Measurements from ENCODE around the gene AGPAT3. TPM values are rescaled to one million over a fixed set of nuclear protein-coding genes. Genes with fewer than 3 reads are reported as not detected.

The AGPAT3 gene
- total and polyA plus RNA-seq, 2 experiments from 2014 or later: 41.0 to 51.2 TPM

DNA sequence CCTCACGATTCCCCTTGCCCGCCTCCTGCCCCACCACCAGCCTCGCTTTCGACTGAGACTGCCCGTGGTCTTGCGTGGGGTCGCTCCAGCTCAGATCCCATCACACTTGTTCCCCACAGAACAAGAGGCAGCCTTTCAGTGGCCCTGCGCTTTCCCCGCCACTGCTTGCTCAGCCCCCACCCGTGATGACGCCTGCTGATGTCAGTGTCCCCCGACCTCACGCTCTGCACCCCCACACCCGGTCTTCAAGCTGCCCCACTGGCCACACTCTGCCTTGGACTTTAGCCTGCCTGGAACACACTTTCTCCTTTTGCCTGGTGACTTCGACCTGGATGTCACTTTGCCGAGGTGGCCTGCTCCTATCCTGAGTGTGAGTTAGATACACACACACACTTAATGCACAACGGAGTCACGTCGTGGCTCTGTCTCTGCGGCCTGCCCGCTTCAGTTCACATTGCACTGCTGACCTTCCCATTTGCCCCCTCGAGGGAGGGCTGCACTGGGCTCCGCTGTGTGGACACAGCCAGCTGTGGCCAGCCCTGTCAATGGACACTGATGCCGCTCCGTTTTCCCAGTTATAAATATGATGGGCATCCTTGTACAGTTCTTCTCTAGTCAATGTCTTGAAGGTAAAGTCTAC lies 13.0 kb downstream of the AGPAT3 start:
- no peaks in the 10 kb centered on the region for H3K9me3 ChIP-seq (ENCODE audit: low read depth)
- H3K4me1 ChIP-seq (ENCODE audit: insufficient read depth): peaks cover 4% of the 10 kb centered on the region
- H4K20me1 ChIP-seq (ENCODE audit: insufficient read depth, poor library complexity, severe bottlenecking): peaks cover 42% of the 10 kb centered on the region
- H3K9me2 ChIP-seq (replicated peaks; ENCODE audit: insufficient read depth): no peaks in the 10 kb centered on the region
- H3K27ac ChIP-seq: no peak overlapping the region
- H3K36me3 ChIP-seq (replicated peaks; ENCODE audit: insufficient read depth, low read depth): no peaks in the 10 kb centered on the region
- no peak overlapping the region for H2AFZ ChIP-seq
- TF ChIP-seq EZH2phosphoT487 (IDR thresholded peaks at IDR 0.05; ENCODE audit: low read depth, severe bottlenecking, unreplicated experiment) (no peak), CTCF (IDR thresholded peaks at IDR 0.05; ENCODE audit: poor library complexity) (no peak), EZH2 (IDR thresholded peaks at IDR 0.05; ENCODE audit: borderline replicate concordance) (no peak)
- H3K4me2 ChIP-seq: no peak overlapping the region
- H3K79me2 ChIP-seq: peaks cover 98% of the 10 kb centered on the region
- WGBS (ENCODE audit: low lambda C conversion rate, missing lambda C conversion rate): 97% methylated on average over 23 of the region's 25 CpGs
- no peaks in the 10 kb centered on the region for H3K27me3 ChIP-seq
- H3K4me3 ChIP-seq: no peak overlapping the region
- DNase-seq (ENCODE audit: low spot score): no peak

DNA sequence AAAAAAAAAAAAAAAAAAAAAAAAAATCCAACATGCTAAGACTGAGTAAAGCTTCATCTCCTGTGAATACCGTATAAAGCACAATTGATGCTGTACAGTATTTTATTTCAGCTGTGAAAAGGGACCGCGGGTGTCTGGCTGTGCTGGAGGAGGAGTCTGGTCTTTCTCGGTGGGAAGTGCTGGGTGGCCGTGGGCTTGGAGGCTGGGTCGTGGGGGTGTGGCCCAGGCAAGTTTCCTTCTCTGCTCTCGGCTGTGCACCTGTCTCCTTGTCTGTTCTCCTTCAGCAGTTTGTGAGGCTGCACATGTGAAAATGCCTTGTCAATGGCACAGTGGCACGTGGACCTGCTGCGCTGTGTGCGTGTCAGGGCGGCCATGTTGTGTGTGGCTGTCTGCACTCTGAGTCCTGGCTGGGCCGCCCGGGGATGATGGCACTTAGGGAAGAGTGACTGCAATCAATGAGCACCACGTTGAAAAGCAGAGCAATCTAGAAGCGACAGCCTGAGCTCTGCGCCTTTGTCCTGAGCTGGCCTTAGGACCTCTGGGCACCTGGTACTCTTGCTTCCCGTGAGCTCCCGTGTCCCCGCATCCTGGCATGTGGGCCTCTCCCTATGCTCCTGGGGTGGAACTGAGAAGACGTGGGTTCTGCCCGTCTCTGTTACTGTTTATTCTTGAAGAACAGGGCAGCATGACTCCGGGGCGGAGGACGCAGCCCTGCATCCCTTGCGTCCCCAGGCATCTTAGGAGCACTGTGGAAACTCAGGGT lies 14.5 kb downstream of the AGPAT3 start:
- WGBS (ENCODE audit: low lambda C conversion rate, missing lambda C conversion rate): 92% methylated on average over 25 of the region's 25 CpGs
- H3K9me2 ChIP-seq (replicated peaks; ENCODE audit: insufficient read depth): no peaks in the 10 kb centered on the region
- H4K20me1 ChIP-seq (ENCODE audit: insufficient read depth, poor library complexity, severe bottlenecking): peaks cover 52% of the 10 kb centered on the region
- H3K79me2 ChIP-seq: peaks cover 92% of the 10 kb centered on the region
- H3K4me3 ChIP-seq: no peak overlapping the region
- H3K4me1 ChIP-seq (ENCODE audit: insufficient read depth): peaks cover 13% of the 10 kb centered on the region
- no peaks in the 10 kb centered on the region for H3K36me3 ChIP-seq (replicated peaks; ENCODE audit: insufficient read depth, low read depth)
- no peak for TF ChIP-seq EZH2phosphoT487 (IDR thresholded peaks at IDR 0.05; ENCODE audit: low read depth, severe bottlenecking, unreplicated experiment)
- TF ChIP-seq EZH2 (IDR thresholded peaks at IDR 0.05; ENCODE audit: borderline replicate concordance): no peak
- TF ChIP-seq CTCF (IDR thresholded peaks at IDR 0.05; ENCODE audit: poor library complexity): no peak
- no peak overlapping the region for H2AFZ ChIP-seq
- H3K27ac ChIP-seq: no peak overlapping the region
- no peak for DNase-seq (ENCODE audit: low spot score)
- no peaks in the 10 kb centered on the region for H3K27me3 ChIP-seq
- no peak overlapping the region for H3K4me2 ChIP-seq
- no peaks in the 10 kb centered on the region for H3K9me3 ChIP-seq (ENCODE audit: low read depth)

GRCh38 chr21:43880111-43880985 lies 15.3 kb downstream of the AGPAT3 start:
- Histone ChIP-seq H3K27me3 (no peaks in the 10 kb centered on the region), H3K9me2 (replicated peaks; ENCODE audit: insufficient read depth) (no peaks in the 10 kb centered on the region), H3K79me2 (peaks cover 92% of the 10 kb centered on the region), H3K4me3 (no peak overlapping the region), H3K9me3 (ENCODE audit: low read depth) (no peaks in the 10 kb centered on the region), H3K27ac (no peak overlapping the region), H2AFZ (no peak overlapping the region), H3K4me1 (ENCODE audit: insufficient read depth) (peaks cover 21% of the 10 kb centered on the region), H3K36me3 (replicated peaks; ENCODE audit: insufficient read depth, low read depth) (no peaks in the 10 kb centered on the region), H4K20me1 (ENCODE audit: insufficient read depth, poor library complexity, severe bottlenecking) (peaks cover 57% of the 10 kb centered on the region), H3K4me2 (no peak overlapping the region)
- TF ChIP-seq EZH2phosphoT487 (IDR thresholded peaks at IDR 0.05; ENCODE audit: low read depth, severe bottlenecking, unreplicated experiment): no peak
- DNase-seq (ENCODE audit: low spot score): no peak
- WGBS (ENCODE audit: low lambda C conversion rate, missing lambda C conversion rate): 78% methylated on average over 14 of the region's 14 CpGs

Measured in hepatocyte (in vitro differentiated cells).